Smooth muscle cell (in vitro differentiated cells): ENCODE data around the gene RCE1. TPM values are rescaled to one million over a fixed set of nuclear protein-coding genes. Genes with fewer than 3 reads are reported as not detected.

Experiments
- DNase-seq: peaks from one replicate; lab custom pipeline; 2025; ENCODE audit not compliant: unreplicated experiment; lab: John Stamatoyannopoulos, UW
- H2AFZ ChIP-seq: fragments of 200-600 bp; sonication (generic); 2 replicates; pipeline ENCODE4 v1.6.0; 2016; ENCODE audit warnings: antibody characterized with exemption, low read depth, mild to moderate bottlenecking
- H3F3A ChIP-seq: fragments of 200-600 bp; sonication (generic); 2 replicates; pipeline ENCODE4 v1.6.0; 2017; ENCODE audit warnings: antibody characterized with exemption, low read depth
- H3K27ac ChIP-seq: fragments of 200-600 bp; sonication (generic); 2 replicates; pipeline ENCODE4 v1.5.1; 2016; ENCODE audit warnings: low read depth, mild to moderate bottlenecking
- H3K27me3 ChIP-seq: fragments of 200-600 bp; sonication (generic); 2 replicates; pipeline ENCODE4 v1.6.1; 2016; ENCODE audit warnings: low read depth, mild to moderate bottlenecking
- H3K36me3 ChIP-seq: fragments of 200-600 bp; sonication (generic); 2 replicates; pipeline ENCODE4 v1.5.1; 2016; ENCODE audit warnings: low read depth
- H3K4me1 ChIP-seq: fragments of 200-600 bp; sonication (generic); 2 replicates; pipeline ENCODE4 v1.5.1; 2016; ENCODE audit warnings: low read depth
- H3K4me2 ChIP-seq: fragments of 200-600 bp; sonication (generic); 2 replicates; pipeline ENCODE4 v1.6.0; 2016; ENCODE audit warnings: mild to moderate bottlenecking
- H3K4me3 ChIP-seq: fragments of 200-600 bp; sonication (generic); 2 replicates; pipeline ENCODE4 v1.5.1; 2016; ENCODE audit warnings: mild to moderate bottlenecking
- H3K79me2 ChIP-seq: fragments of 200-600 bp; sonication (generic); 2 replicates; pipeline ENCODE4 v1.6.0; 2016; ENCODE audit warnings: low read depth, mild to moderate bottlenecking
- H3K9ac ChIP-seq: fragments of 200-600 bp; sonication (generic); 2 replicates; pipeline ENCODE4 v1.6.0; 2016; ENCODE audit warnings: low read depth
- H3K9me3 ChIP-seq: fragments of 200-600 bp; sonication (generic); replicated peaks from 2 replicates; pipeline ENCODE4 v1.5.1; 2016; ENCODE audit warnings: low read depth
- H4K20me1 ChIP-seq: fragments of 200-600 bp; sonication (generic); 2 replicates; pipeline ENCODE4 v1.6.0; 2016; ENCODE audit warnings: low read depth
- CTCF ChIP-seq: fragments of 200-600 bp; sonication (generic); IDR thresholded peaks from 2 replicates; pipeline ENCODE4 v1.5.1; 2017; ENCODE audit warnings: borderline replicate concordance, mild to moderate bottlenecking, antibody characterized with exemption; ENCODE audit not compliant: insufficient read depth, poor library complexity, severe bottlenecking
- WGBS: methylation state at CpG from one replicate; pipeline ENCODE4 v1.1.7; 2016; ENCODE audit warnings: low lambda C conversion rate; 5-methylcytosine and 5-hydroxymethylcytosine counted together
- polyA plus RNA-seq: library from polyadenylated mRNA; unstranded; fragments of >200 nt; fragmentation: Nextera tagmentation; extraction: Ambion mirVana; gene quantifications from 2 replicates; pipeline ENCODE4 v1.2.1, GENCODE V29; 2016
- total RNA-seq: library from RNA; depleted of rRNA; stranded (reverse); fragments of >200 nt; gene quantifications from 2 replicates; pipeline ENCODE4 v1.2.3, GENCODE V29; 2014

RCE1 gene
- total and polyA plus RNA-seq, 2 experiments from 2014 or later = 25.2 to 33.5 TPM

GRCh38 chr11:66870616-66871520 is 27.6 kb downstream of the RCE1 start:
- no peak for DNase-seq
- 97% methylated on average over 39 of the region's 39 CpGs for WGBS
- no peak for TF ChIP-seq CTCF
- Histone ChIP-seq H3K9me3 (no peaks in the 10 kb centered on the region), H3K4me1 (no peaks in the 10 kb centered on the region), H3K4me3 (no peak overlapping the region), H3K36me3 (no peaks in the 10 kb centered on the region), H4K20me1 (no peaks in the 10 kb centered on the region), H3F3A (no peaks in the 10 kb centered on the region), H2AFZ (no peak overlapping the region), H3K79me2 (no peaks in the 10 kb centered on the region), H3K27ac (no peak overlapping the region), H3K4me2 (no peak overlapping the region), H3K9ac (no peak overlapping the region), H3K27me3 (no peaks in the 10 kb centered on the region)

GRCh38 chr11:66871521-66871901 is 28.3 kb downstream of the RCE1 start:
- WGBS = 98% methylated on average over 18 of the region's 18 CpGs
- TF ChIP-seq CTCF = no peak
- Histone ChIP-seq H2AFZ (no peak overlapping the region), H3K9ac (no peak overlapping the region), H3K9me3 (no peaks in the 10 kb centered on the region), H3K79me2 (no peaks in the 10 kb centered on the region), H3K4me3 (no peak overlapping the region), H3K36me3 (no peaks in the 10 kb centered on the region), H3K27ac (no peak overlapping the region), H4K20me1 (no peaks in the 10 kb centered on the region), H3K4me1 (no peaks in the 10 kb centered on the region), H3K4me2 (no peak overlapping the region), H3F3A (no peaks in the 10 kb centered on the region), H3K27me3 (no peaks in the 10 kb centered on the region)
- DNase-seq = no peak

GRCh38 chr11:66874232-66874631 is 31.0 kb downstream of the RCE1 start:
- Histone ChIP-seq H3K27me3 (no peaks in the 10 kb centered on the region), H3K27ac (no peak overlapping the region), H3K9ac (no peak overlapping the region), H4K20me1 (peaks cover 11% of the 10 kb centered on the region), H3K4me2 (no peak overlapping the region), H3K9me3 (no peaks in the 10 kb centered on the region), H3K36me3 (no peaks in the 10 kb centered on the region), H3K4me3 (no peak overlapping the region), H3K79me2 (no peaks in the 10 kb centered on the region), H3K4me1 (no peaks in the 10 kb centered on the region), H2AFZ (no peak overlapping the region), H3F3A (no peaks in the 10 kb centered on the region)
- 92% methylated on average over 6 of the region's 6 CpGs for WGBS
- DNase-seq = no peak
- no peak for TF ChIP-seq CTCF

GRCh38 chr11:66875378-66875777 is 32.1 kb downstream of the RCE1 start:
- no peak for TF ChIP-seq CTCF
- no peak overlapping the region for H3K4me2 ChIP-seq
- H3K4me3 ChIP-seq = no peak overlapping the region
- H2AFZ ChIP-seq = no peak overlapping the region
- no peaks in the 10 kb centered on the region for H3K36me3 ChIP-seq
- no peak overlapping the region for H3K27ac ChIP-seq
- H3K9me3 ChIP-seq = no peaks in the 10 kb centered on the region
- 92% methylated on average over 13 of the region's 13 CpGs for WGBS
- no peaks in the 10 kb centered on the region for H3K4me1 ChIP-seq
- H3K79me2 ChIP-seq = no peaks in the 10 kb centered on the region
- no peaks in the 10 kb centered on the region for H3F3A ChIP-seq
- no peak for DNase-seq
- H4K20me1 ChIP-seq = peaks cover 11% of the 10 kb centered on the region
- no peaks in the 10 kb centered on the region for H3K27me3 ChIP-seq
- no peak overlapping the region for H3K9ac ChIP-seq
